ENCODE results near the gene NPPA.
"Not testable (repeated sequence)": the region's sequence is repeated elsewhere in the genome, so short reads cannot be mapped to it uniquely, and the experiment has no call there.

Gene NPPA

DNA sequence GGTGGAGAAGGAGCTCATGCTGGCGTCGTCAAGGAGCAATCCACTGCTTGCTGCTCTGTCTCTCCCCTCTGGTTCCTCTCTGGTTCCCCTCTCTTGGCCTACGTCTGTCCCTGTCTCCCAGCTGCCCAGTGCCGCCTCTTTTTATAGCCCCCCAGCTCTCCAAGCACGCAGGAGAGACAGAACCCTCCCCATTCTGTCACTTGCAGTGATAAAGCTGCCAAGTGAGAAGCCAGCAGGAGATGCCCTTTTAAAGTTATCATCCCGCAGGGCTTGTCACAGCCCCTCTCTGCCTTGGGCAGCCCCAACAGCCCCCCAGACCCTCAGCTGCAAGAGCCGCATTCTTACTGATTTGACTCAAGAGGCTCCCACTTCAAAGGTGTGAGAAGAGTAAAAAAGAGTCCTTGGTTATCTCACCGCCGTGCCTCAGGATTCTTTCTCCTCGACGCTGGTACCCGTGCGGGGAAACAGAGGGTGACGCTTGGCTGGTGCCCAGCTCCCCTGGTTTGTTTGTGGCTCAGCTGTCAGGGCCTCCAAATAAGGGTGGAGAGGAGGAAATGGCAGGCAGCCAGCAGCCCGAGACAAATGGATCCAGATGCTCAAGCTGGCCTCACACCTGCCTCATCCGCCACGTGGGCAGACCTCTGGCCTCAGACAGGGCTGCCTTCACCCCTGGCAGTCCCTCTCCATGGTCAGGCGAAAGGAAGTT, at the start of gene NPPA:
NPPA (minus strand) TSS at position 117 of the 706 bp plus-strand sequence; CDS start at position 18, 99 bp downstream.
- DNase-seq = no peak

DNA sequence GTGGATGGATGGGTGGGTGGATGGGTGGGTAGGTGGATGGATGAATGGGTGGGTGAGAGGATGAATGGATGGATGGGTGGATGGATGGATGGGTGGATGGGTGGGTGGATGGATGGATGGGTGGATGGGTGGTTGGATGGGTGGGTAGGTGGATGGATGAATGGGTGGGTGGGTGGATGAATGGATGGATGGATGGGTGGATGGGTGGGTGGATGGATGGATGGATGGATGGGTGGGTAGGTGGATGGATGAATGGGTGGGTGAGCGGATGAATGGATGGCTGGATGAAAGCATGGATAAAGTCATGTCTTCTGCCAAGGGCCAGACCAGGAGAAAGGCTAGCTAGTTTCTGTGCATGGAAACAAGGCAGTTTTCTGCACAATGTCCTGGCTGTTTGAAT, 46.9 kb upstream of the NPPA start:
- not testable (repeated sequence) for DNase-seq

DNA sequence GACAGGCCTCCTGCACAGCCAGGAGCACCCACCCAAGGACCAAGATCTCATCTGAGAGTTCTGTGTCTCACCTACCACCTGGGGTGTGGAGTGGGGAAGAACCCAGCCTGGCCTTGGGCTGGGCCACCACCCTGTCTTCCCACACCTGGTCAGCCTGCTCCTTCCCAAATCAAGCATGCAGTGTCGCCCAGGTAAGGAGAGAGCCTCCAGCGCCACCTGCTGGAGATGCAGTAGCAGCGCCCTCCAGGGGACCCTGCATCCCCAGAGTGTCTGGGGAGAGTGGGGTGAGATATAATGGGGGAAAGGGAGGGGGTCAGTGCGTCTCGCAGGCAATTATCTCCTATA, 46.3 kb upstream of the NPPA start:
- DNase-seq = no peak

DNA sequence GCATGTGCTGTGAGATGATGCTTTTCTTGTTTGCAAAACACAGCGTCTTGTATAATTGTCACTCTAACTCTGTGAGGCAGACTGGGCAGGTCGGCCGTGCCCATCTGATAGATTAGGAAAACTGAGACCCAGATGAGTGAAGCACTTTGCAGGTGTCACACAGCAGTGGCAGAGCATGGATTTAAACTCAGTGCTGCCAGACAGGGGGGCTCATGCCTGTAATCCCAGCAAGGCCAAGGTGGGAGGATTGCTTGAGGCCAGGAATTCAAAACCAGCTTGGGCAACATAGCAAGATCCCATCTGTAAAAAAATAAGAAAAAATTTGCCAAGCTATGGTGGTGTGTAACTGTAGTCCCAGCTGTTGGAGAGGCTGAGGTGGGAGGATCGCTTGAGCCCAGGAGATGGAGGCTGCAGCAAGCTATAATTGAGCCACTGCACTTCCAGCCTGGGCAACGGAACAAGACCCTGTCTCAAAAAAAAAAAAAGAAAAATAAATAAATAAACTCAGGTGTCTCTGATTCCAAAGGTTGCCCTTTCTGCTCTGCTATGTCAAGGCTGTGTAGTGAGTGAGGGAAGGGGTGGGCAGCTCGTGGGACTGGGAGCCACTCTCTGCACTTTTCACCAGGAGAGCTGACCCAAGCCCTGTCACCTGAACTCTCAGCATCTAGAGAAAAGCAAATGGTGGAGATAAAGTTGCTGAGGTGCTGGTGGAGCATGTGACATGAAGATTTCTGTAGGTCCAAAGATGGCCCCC, 44.0 kb upstream of the NPPA start:
- no peak for DNase-seq

DNA sequence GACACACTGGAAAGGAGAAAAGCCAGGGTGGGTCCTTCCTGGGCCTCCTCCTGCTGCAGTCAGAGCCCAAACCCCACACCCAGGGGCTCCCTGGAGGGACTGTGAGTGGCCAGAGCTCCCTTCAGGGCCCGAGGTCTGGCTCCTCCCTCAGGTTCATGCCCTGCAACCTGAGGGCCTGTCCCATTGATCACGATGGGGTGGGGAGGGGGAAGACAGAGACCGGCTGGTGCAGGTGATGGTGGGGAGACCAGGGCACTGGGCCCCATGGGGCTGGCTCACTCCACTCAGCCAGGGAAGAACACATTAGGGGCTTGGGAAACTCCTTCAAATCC, 41.3 kb upstream of the NPPA start:
- no peak for DNase-seq

DNA sequence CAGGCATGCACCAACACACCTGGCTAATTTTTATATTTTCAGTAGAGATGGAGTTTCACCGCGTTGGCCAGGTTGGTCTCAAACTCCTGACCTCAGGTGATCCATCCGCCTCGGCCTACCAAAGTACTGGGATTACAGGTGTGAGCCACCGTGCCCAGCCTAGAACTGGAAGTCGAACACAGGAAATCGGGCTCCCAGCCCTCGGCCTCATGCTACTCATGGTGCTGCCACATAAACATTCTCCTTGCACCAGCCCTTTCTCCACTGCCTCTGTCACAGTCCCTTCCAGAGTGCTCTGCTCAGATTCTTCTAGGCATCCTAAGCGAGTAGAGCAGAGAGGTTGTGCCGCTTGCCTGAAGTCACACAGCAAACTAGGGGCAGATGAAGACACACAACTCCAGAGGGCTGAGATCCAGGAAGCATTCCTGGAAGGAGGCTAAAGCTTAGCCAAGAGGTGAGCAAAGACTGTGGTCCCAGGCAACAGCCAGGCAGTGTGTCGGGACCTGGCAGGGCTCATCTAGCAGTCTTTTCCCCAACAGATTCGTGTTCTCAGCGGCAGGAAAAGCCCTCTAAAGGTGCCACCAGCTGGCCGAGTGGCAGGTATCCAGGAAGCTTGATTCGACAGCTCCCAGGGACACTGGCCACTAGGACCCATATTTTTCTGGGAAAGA, 40.8 kb upstream of the NPPA start:
- no peak for DNase-seq

DNA sequence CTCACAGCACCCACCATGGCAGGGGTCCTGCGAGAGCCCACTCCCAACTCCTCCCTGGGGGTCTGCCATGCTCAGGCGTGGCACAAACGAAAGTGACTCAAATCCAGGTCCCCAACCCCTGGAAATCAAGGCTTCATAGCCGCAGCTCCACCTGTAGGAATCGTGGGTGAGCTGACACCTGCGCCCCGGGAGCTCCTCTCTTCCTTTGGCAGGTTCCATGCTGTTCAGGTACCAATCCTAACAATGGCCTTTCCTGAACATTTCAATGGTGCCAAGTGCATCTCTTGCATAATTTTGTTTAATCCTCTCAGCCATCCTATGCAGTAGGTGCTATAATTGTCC, 40.1 kb upstream of the NPPA start:
- no peak for DNase-seq

DNA sequence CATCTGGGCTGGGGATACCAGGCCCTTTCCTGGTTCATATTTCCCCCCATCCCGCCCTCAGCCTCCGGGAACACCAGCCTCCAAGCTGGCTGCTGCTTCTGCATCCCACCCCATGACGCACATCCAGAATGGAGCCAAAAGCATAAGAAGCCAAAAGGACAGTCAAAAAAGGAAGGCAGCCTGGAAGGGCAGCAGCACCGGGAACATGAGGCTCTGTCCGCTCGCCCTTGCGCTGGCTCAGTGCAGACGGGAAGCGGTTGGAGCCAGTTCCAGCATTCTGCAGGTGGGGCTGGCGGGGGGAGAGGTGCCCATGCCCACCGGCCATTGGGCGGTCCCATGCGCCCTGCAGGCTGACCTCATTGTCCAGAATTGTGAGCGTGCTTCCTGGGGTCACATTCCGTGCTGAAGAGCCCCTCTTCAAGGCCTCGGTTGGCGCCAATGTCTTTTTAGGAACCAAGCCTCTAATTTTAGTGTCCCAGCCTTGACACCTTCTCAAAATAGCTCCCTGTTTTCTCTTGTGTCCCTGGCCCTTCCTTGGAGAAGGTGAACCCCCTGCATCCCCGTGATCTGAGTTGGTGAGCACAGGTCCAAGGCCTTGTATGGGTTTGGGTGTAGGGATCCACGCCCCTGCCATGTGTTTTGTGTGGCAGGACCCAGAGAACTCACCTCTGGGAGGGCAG, 39.5 kb upstream of the NPPA start:
- no peak for DNase-seq

DNA sequence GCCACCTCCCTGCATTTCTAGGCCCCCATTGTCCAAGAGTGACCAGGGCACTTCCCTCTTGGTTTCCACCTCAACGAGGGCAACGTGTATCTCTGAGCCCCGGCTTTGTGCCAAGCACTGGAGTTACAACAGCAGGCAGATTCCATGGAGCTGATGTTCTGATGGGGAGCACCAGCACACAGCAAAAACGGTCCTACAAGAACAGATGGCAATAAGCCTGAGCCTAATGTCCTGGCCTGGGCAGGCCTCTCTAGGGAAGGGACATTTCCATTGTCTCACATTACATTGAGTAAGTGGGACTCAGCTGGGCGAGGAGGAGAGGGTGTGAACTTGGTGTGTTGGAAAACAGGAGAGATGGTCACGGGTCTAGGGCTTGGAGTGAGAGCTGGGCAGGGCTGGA, 38.3 kb upstream of the NPPA start:
- DNase-seq = no peak

DNA sequence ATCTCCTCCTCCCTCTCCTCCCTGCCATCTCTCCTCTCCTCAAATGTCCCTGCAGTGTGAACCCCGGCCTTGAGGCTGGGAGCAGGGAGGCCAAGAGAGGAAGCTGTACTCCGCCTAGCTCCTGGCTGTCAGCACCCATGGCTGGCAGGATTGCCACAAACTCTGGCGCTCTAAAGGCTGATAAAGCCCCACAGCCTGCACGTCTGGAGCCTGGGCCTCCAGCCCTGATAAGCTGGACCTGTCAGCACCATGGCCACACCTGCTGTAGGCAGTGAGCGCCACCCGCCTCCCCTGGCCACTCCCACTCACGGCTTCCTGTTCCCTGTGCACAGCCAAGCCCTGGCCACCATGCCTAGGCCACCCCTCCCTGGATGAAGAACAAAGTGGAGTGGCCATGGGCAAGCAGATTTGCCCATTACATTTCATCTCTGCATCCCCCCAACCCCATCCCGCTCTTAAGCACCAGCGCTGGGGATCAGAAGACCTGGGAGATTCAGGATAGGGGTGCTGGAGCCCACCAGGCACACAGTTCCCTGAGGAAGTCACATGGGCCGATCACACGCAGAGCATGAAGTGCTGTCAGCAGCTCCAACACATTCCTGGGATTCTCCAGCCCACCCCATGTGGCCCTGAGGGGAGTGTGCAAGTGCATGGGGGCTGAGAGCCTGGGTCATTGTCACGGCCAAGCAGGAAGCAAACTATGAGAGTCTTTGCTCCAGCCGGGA, 35.4 kb upstream of the NPPA start:
- DNase-seq = no peak

DNA sequence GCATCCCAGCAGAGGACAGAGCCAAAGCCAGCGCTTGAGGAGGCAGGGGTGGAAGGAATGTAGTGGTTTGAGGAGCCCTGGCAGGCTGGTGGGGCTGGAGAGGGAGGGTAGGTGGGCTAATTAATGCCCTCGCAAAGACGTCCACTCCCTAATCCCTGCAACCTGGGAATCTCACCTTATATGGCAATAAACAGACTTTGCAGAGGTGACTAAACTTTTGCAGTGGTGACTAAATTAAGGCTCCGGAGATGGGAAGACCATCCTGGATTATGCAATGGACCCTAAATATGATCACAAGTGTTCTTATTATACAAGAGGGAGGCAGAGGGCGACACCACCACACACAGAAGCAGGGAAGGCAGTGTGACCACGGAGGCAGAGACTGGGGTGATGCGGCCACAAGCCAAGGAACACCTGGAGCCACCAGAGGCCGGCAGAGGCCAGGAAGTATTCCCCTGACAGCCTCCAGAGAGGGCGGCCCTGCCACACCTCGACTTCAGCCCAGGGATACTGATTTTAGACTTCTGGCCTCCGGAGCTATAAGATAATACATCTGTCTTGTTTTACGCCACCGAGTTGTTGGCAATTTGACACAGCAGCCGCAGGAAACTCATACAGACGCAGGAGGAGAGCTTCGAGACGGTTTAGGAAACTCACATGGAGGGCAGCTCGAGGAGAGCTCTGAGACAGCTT, 34.3 kb upstream of the NPPA start:
- DNase-seq = no peak

DNA sequence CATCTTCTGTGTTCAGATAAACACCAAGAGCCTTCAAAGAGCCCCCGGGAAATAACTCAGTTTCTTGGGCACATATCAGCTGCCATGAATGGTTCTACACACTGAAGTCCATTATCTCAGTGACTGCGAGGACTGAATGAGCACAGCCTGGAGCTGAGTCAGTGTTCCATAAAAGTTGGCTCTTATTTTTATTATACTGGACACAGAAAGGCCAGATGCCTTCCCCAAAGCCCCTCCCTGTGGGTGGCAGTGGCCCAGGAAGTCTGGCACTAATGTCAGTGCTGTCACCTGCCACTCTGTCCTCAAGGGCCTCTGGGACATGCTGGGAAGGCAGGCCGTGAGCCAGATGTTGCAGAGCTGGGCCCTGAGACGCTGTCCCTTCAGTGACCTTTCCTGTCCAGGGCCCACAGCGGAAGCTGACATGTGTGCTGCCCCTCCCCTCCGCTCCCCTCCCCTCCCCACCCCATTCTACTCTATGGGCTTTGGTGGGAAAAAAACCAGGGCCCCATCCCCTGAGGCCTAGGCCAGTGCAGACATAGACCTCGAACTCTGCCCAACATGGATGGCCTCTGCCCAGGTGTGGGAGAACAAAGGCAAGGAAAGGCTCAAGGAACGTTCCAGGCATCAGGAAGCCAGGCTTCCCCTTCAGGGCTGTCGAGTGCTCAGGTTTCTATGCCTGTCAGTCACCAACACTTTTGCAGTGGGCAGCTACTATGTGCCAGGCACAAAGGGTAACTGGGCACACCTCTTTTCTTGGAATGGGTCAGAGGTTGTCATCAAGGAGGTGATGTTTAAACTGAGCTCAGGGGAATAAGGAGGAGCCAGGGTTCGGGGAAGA, 33.5 kb upstream of the NPPA start:
- DNase-seq = no peak

DNA sequence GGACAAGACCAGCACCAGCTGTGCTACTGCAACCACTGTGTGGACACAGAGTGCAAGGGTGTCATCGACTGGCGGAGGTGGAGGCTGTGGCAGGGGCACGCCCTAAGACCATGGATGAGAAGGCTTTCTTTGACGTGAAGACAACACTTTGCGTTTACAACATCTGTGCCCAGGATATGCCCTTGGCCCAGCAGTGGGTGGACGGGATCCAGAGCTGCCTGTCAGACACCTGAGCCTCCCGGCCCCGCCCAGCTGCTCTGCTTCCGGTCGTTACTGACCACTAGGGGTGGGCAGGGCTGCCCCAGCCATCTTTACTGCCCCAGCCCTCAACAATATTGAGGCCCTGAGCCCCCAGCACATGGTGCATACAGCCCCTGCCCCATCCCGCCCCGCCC, 32.6 kb upstream of the NPPA start:
- DNase-seq = no peak

DNA sequence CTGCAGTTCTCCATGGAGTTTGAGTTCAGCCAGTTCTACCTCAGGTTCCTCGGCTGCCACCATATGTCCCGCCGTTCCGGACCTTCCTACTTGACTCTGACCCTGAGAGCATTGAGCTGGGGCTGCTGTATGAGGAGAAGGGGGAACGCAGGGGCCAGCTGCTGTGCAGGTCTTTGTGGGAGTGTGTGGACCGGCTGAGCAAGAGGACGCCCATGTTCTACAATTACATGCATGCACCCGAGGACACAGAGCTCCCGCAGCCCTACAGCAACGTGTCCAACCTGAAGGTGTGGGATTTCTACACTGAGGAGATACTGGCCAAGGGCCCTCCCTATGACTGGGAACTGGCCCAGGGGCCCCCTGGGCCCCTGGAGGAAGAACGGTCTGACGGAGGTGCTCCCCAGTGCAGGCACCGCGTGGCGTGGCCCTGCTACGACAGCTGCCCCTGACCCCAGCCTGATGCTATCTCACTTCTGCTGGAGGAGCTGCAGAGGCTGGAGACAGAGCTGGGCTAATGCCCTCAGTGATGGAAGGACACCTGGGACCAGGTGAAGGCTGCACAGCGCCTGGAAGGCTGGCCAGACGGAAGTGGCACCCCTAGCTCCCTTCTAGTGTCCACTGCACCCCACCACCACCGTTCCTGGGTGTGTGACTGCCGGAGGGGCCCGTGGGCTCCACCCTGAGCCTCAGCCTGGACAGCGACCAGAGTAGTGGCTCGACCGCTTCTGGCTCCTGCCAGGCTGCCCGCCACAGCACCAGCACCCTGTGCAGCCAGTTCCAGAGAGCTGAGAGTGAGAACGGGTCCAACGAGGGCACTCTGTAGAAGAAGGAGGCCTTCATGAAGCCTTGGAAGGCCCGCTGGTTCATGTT, 32.0 kb upstream of the NPPA start:
- no peak for DNase-seq

DNA sequence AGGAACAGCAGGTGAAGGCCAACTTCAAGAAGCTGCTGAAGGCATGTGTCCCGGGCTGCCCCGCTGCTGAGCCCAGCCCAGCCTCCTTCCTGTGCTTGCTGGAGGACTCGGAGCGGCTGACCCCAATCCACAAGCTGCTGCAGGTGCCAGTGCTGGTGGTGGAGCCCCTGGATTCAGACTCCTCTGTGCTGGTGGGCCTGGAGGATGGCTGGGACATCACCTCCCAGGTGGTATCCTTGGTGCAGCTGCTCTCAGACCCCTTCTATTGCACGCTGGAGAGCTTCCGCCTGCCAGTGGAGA, 31.3 kb upstream of the NPPA start:
- DNase-seq = no peak

DNA sequence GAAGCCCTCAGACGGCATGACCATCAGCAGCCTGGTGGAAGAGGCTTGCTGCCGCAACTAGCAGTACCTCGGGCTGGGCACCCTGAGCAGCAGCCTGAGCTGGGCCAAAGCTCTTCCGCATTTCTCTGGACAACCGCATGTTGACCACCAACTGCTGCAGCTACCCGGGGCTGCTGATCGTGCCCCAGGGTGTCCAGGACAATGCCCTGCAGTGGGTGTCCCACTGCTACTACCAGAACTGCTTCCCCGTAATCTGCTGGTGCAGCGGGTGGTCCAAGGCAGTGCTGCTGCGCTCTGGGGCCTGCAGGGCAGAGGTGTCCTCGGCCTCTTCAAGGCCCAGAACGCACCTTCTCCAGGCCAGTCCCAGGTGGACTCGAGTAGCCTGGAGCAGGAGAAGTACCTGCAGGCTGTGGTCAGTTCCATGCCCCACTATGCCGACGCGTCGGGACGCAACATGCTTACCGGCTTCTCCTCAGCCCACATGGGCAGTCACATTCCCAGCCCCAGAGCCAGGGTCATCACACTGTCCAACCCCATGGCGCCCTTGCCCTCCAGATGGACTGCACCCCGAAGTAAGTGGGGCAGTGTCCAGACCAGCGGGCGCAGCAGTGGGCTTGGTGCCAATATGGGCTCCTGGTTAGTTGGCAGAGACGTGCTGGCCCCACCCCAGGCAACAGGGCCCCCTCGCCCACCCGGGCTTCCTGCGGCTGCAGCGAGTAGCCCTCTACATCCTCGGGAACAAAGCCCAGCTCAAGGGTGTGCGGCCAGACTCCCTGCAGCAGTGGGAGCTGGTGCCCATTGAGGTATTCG, 30.7 kb upstream of the NPPA start:
- no peak for DNase-seq

DNA sequence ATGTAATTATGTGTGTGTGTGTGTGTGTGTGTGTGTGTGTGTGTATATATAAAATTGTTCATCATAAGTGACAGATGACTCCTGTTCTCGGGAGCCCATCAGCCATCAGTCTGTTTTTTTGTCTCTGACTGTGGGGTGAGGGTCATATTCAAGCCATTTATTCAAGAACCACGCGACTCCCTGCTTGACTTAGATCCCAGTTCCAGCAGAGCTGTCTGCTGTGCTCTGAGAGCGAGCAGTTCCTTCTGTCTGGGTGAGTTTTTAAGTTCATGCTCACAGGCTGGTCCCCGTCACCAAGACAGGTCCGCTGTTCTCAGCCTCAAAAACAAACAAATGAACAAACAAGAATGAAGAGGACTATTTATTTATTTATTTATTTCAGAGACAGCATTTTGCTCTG, 29.5 kb upstream of the NPPA start:
- DNase-seq = no peak

DNA sequence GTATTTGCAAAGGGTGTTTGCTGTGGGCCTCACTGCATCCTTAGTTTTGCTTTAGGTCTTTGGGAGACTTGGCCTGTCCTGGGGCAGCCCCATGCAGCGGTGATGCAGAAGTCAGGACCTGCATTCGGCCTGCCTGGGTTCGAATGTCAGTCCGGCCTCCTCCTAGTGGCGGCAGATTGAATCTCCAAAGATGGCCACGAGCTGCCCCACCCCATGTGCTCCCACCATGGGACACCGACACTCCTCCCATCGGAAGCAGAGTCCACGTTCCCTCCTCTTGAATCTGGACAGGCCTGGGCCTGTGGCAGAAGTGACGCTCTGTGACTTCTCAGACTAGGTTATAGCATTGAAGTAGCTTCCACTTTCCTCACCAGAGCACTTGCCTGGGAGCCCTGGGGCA, 27.5 kb upstream of the NPPA start:
- DNase-seq = no peak

DNA sequence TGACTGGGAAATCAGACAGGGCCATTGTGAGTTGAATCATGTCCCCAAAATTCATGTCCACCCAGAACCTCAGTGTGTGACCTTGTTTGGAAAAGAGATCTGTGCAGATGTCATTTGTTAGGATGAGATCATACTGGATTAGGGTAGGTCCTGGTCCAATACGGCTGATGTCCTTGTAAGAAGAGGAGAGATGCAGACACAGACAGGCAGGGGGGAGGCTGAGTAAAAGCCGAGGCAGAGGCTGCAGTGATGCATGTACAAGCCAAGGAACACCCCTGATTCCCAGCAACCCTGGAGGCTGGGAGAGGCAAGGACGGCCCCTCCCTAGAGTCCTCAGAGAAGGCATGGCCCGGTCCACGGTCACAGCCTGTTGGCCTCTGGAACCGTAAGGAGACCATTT, 27.0 kb upstream of the NPPA start:
- DNase-seq = no peak

DNA sequence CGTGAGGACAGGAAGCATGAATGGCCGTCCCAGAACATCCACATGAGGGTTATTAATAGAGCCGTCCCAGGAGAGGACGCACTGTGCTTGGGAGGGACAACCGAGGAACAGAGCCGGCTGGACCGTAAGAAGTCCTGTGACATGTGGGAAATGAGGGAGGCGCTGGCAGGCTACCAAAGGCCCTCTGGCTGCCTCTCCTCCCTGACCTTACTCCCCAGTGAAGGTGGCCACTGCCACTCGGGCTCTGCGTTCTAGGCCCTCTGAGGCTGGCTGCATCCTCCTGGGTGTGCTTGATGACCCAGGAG, 26.6 kb upstream of the NPPA start:
- DNase-seq = no peak

Measured in cortex of kidney (tissue), 1 donor.